HG02840 (cell line): ENCODE results near the gene COL18A1.
"Not testable (repeated sequence)": the region's sequence is repeated elsewhere in the genome, so short reads cannot be mapped to it uniquely, and the experiment has no call there.

ENCODE experiments used
- ATAC-seq: cut with Tn5 transposase; IDR thresholded peaks from one replicate; pipeline ENCODE4 v1.9.1; 2021; ENCODE audit warnings: mild to moderate bottlenecking, moderate library complexity, moderate number of reproducible peaks; ENCODE audit not compliant: unreplicated experiment, low FRiP score

COL18A1 gene

DNA sequence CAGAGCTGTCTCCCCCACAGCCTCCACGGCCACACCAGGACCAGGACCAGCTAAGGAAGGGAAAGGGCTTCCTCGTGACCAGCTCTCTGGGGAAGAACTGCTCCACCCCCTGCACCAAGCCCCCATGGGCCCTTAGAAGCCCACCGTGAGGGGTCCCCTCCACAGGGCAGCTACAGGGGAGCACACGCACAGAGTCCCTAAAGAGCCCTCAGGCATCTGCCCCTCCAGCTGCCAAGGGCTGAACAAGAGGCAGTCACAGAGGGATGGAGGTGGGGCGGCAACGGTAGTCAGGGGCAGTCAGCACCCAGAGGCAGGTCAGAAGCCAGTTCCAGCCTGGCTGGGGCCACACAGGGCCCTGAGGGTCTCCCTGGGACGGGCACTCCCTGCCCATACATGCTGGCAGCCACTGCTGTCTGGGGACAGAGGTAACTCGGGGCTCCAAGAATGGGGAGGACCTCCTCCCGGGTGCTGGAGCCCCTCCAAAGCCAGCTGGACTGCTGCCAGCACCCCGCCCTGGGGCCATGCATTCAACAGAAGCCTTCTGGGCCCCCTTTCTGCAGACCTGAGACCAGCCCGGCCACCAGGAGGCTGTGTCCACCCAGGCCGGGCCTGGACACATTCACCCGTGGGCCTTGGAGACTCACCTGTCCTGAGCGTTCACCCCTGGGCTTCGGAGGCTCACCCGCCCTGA is 118.6 kb downstream of the COL18A1 start:
- no peak for ATAC-seq

GRCh38 chr21:45524756-45525152 is 119.8 kb downstream of the COL18A1 start:
- no peak for ATAC-seq

DNA sequence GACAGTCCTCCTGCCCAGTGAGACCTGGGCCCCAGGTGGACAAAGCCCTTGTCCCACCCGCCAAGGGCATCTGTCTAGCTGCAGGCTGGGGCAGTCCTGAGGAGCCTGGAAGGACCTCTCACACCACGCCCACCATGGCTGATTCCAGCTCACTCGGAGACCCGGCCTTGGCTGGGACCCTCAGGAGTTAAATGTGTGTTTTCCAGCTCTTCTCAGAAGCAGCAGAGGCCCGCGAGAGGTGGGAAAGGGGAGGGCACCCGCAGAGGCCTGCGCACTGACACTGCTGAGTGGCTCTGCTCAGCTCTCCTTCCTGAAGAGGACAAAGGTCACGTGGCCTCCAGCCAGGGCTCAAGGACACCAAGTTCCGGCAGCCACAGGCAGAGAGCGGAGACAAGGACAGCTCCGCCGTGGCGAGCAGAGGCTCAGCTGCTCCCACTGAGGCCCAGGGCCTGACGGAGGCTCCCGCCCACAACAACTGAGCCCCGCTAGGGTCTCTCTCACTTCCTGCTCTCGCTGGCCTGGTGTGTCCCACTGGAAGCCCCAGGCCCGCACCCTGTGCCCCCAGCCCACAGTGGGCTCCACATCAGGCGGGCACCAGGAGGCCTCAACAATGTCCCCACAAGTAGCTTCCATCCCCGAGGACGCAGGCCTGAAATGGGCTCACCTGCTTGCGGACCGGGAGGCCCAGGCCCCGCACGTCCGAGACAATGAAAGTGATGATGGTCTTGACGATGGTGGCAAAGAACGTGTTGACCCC is 120.4 kb downstream of the COL18A1 start:
- ATAC-seq = no peak

DNA sequence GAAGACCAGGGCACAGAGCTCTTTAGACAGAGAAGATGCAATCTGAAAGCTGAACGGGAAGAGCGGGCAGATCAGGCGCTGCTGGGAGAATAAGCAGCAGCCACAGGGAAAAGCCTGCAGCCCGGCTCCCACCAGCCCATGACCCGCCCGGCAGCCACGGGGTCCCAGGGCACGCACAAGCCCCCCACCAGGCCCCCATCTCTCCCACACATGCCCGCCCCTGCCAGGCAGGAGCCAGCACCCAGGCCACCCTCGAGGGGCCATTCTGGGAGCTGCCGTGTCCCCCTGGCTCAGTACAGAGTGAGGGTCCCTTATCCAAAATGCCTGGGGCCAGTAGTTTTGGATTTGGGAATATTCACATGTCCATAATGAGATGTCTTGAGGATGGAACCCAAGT is 120.9 kb downstream of the COL18A1 start:
- ATAC-seq = no peak

DNA sequence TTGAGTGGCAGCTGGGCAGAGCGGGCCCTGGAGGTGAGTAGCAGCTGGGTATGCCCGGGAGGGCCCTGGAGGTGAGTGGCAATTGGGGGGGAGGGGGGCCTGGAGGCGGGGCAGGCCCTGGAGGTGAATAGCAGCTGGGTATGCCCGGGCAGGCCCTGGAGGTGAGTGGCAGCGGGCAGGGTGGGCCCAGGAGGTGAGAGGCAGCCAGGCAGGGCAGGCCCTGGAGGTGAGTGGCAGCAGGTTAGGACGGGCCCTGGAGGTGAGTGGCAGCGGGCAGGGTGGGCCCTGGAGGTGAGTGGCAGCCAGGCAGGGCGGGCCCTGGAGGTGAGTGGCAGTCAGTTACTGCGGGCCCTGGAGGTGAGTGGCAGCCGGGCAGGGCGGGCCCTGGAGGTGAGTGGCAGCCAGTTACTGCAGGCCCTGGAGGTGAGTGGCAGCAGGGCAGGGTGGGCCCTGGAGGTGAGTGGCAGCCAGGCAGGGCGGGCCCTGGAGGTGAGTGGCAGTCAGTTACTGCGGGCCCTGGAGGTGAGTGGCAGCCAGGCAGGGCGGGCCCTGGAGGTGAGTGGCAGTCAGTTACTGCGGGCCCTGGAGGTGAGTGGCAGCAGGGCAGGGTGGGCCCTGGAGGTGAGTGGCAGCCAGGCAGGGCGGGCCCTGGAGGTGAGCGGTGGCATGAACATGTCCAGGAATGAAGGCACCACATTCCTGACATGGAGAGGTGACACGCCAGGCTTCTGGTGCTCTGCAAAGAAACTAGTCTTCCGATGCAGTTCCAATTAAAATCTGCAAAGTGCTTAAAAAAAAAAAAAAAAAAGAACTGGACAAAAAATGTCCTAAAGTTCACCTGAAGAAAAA is 122.4 kb downstream of the COL18A1 start:
- not testable (repeated sequence) for ATAC-seq

GRCh38 chr21:45528028-45528705 is 123.2 kb downstream of the COL18A1 start:
- ATAC-seq = no peak

DNA sequence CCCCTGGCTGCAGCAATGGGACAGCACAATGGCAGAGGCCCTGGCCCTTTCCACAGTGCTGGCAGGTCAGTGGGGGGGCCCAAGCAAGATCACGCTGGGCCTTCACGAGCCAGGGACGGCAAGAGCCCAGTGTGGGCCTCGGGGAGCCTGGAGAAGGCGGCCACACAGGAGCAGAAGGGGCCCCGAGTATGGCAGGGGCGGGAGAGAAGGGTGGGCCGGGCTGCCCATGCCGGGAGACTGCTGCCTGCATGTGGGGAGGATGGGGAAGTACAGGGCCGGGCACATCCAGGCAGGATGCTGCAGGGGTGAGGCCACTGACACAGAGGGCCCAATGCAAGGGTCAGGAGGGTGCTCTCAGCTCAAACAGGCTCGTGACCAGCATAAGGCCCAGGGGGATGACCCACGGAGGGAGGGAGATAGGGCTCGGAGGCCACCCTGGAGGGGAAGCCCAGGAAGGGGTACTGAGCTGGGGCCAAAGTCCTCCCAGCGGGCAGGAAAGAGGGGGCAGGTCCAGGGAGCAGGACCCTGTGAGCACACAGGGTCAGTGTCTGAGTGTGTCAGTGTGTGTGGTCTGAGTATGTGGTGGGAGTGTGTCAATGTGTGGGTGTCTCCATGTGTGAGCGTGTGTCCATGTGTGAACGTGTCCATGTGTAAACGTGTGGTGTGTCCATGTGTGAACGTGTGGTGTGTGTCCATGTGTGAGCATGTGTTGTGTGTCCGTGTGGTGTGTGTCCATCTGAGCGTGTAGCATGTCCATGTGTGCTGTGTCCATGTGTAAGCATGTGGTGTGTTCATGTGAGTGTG is 124.2 kb downstream of the COL18A1 start:
- no peak for ATAC-seq

GRCh38 chr21:45529785-45530422 is 124.9 kb downstream of the COL18A1 start:
- no peak for ATAC-seq

DNA sequence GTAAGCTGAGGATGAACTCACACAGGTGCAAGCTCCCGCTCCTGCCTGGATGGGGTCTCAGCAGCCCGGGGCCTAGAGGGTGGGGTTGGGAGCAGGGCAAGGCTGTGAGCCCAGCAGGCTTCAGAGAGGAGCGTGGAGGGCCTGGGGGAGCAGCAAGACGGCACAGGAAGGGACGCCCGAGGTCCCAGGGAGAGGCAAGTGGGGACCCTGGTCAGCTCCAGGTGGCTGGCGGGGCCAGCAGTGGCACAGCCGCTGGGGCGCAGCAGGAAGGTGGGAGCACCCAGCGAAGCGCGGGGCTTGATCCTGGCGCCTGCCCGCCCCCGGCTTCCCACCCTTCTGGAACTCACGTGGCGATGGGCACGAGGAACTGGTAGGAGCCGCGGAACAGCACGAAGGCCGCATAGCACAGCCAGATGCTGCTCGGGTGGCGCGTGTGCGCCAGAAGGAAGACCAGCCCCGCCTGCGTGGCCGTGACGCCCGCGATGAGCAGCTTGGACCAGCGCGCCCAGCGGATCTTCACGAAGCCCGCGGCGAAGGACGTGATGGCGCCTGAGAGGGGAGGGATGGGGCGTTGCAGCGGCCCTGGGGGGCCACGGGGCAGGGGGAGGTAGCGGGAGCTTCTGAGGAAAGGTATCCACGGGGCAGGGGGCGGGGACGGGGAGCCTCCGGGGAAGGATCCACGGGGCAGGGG is 125.6 kb downstream of the COL18A1 start:
- no peak for ATAC-seq

DNA sequence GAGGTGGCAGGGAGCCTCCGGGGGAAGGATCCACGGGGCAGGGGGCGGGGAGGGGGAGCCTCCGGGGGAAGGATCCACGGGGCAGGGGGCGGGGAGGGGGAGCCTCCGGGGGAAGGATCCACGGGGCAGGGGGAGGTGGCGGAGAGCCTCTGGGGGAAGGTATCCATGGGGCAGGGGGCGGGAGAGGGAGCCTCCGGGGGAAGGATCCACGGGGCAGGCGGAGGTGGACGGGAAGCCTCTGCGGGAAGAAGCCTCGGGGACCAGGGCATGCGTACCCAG is 126.1 kb downstream of the COL18A1 start:
- ATAC-seq = not testable (repeated sequence)

DNA sequence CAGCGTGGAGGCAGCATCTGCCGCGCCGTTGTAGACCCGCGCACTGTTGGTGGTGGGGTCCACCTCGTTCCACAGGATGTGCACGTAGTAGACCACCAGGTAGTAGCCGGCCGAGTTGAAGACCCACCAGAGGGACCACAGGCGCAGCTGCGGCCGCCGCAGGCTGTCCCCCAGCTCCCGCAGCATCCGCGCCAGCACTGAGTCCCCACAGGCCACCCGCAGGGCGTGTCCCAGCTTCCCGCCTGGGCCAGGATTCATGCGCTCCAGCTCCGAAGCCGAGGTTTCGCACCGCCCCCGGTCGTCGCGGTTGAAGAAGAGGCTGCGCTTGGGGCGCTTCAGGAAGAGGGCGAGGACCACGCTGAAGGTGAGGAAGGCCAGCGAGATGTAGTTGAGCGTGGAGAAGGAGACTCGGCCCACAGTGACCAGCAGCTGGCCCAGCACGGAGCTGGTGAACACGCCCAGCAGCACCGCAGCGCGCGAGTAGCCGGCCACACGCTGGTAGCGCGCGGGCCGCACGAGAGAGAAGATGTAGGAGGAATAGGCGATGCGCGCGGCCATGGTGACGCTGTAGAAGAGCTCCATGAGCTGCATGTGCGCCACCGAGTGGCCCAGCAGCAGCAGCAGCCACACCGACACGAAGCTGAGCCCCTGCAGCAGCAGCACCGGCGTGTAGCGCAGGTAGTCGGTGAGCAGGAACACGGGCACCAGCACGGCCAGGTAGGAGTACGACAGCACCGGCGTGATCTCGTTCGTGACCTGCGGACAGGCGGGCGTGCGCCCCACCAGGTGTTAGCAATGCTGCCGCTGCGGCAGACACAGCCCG is 126.6 kb downstream of the COL18A1 start:
- ATAC-seq = no peak

GRCh38 chr21:45532826-45533360 is 127.9 kb downstream of the COL18A1 start:
- ATAC-seq = no peak

GRCh38 chr21:45533361-45533845 is 128.4 kb downstream of the COL18A1 start:
- no peak for ATAC-seq

DNA sequence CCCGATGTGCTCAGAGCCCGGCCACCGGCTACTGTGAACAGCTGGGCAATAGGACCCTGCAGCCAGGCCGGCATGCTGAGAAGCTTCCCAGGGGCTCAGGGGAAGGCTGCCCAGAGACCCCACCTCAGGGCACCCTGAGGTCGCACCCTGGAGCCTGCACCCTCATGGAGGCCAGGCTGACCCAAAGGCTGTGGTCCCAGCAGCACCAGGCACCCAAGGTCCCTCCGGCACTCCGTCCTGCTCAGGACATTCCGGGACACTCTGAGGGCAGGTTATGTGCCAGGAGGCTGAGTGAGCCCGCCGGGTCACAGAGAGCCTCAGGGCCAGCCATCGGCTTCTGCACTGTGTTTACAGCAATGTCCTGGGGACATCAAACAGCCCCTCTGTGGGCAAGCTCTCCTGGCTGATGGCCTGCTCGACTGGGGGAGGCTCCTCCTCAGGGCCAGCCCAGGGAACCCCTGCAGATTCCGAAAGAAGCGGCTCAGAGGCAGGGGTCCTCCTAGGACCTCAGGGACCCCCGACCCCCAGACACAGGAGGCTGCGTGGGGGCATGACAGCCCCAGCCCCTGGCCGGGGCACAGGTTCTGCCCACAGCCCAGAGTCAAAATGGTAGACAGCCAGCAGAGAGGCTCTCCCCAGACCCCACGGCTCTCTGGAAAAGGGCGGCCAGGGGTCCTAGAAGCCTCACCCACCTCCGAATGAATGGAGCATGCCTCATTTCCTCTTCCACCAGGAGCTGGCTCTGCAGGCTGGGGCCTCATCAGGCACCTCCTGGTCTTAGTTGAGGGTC is 129.1 kb downstream of the COL18A1 start:
- no peak for ATAC-seq

GRCh38 chr21:45534636-45535331 is 129.8 kb downstream of the COL18A1 start:
- no peak for ATAC-seq

DNA sequence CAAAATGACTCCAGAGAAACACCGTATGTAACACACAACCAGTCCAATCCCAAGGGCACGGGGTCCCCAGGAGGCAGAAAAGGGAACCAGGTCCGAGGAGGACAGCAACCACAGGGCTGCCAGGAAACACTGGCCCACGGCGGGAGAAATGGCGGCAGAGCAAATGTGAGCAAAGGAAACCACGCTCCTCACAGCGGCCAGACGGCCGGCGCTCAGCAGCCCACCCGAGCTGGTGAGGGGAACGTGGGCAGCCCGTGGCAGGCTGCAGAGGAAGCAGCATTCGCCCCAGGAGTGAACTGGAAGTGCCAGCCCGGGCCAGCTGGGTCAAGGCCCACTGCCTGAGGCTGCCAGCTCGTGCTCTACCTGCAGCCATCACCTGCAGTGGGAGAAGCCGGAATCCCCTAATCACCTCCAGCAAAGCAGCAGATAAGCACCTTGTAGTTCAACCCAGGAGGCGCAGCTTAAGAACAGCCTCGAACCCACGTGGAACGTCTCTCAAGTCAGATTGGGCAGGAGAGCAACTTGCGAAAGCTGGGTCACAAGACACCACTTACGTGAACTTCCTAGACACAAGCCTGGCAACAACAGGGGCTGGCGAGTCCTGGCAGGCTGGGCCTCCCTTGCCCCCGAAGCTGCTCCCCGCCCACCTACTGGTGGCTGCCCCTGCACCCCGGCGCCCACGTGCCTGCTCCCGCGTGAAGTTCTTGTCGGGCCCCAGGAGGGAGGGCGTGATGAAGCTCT is 130.5 kb downstream of the COL18A1 start:
- no peak for ATAC-seq
